Hepatocyte (in vitro differentiated cells): Measurements from ENCODE around the gene CHST10.

Source experiments
- EZH2 ChIP-seq: fragments of 200-600 bp; sonication (generic); IDR thresholded peaks from 2 replicates; pipeline ENCODE4 v1.6.1; 2016; ENCODE audit warnings: antibody characterized with exemption, mild to moderate bottlenecking, borderline replicate concordance
- EZH2phosphoT487 ChIP-seq: fragments of 200-600 bp; sonication (generic); IDR thresholded peaks from one replicate; pipeline ENCODE4 v1.6.1; 2018; ENCODE audit warnings: antibody characterized with exemption, mild to moderate bottlenecking, low read depth, moderate library complexity; ENCODE audit not compliant: unreplicated experiment, severe bottlenecking
- TF ChIP-seq, protein P1 (sequence below): fragments of 200-600 bp; sonication (generic); IDR thresholded peaks from 2 replicates; pipeline ENCODE4 v1.5.1; 2016; ENCODE audit warnings: antibody characterized with exemption, mild to moderate bottlenecking; ENCODE audit not compliant: poor library complexity

- TF ChIP-seq EZH2 (no peak), EZH2phosphoT487 (no peak)
- TF ChIP-seq, protein P1, sequence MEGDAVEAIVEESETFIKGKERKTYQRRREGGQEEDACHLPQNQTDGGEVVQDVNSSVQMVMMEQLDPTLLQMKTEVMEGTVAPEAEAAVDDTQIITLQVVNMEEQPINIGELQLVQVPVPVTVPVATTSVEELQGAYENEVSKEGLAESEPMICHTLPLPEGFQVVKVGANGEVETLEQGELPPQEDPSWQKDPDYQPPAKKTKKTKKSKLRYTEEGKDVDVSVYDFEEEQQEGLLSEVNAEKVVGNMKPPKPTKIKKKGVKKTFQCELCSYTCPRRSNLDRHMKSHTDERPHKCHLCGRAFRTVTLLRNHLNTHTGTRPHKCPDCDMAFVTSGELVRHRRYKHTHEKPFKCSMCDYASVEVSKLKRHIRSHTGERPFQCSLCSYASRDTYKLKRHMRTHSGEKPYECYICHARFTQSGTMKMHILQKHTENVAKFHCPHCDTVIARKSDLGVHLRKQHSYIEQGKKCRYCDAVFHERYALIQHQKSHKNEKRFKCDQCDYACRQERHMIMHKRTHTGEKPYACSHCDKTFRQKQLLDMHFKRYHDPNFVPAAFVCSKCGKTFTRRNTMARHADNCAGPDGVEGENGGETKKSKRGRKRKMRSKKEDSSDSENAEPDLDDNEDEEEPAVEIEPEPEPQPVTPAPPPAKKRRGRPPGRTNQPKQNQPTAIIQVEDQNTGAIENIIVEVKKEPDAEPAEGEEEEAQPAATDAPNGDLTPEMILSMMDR, result no peak
Measured at GRCh38 chr2:100397118-100397860, 20.2 kb downstream of the CHST10 start.
